ENCODE data around the gene CLCN7. TPM values are rescaled to one million over a fixed set of nuclear protein-coding genes. Genes with fewer than 3 reads are reported as not detected.

The CLCN7 gene
- total RNA-seq, 4 donors from 2014 or later: 50.3 to 144 (median 89.9) TPM

GRCh38 chr16:1401061-1401757 is 73.6 kb downstream of the CLCN7 start:
- Histone ChIP-seq H3K36me3 (peaks cover 30 to 41% of the 10 kb centered on the region in 2 donors), H3K4me3 (replicated peaks in 1 of 3) (no peak overlapping the region), H3K9me3 (no peaks in the 10 kb centered on the region), H3K4me1 (no peaks in the 10 kb centered on the region), H3K27ac (no peak overlapping the region), H3K27me3 (no peaks in the 10 kb centered on the region)
- no peak for DNase-seq
- TF ChIP-seq POLR2A (IDR thresholded peaks at IDR 0.05): no peak
- TF ChIP-seq CTCF (IDR thresholded peaks at IDR 0.05): no peak
- 86 to 95% methylated on average over 10 to 14 of the region's 29 CpGs for WGBS, 2 donors
- intact Hi-C loops (cut with DNase I): no loop called here

DNA sequence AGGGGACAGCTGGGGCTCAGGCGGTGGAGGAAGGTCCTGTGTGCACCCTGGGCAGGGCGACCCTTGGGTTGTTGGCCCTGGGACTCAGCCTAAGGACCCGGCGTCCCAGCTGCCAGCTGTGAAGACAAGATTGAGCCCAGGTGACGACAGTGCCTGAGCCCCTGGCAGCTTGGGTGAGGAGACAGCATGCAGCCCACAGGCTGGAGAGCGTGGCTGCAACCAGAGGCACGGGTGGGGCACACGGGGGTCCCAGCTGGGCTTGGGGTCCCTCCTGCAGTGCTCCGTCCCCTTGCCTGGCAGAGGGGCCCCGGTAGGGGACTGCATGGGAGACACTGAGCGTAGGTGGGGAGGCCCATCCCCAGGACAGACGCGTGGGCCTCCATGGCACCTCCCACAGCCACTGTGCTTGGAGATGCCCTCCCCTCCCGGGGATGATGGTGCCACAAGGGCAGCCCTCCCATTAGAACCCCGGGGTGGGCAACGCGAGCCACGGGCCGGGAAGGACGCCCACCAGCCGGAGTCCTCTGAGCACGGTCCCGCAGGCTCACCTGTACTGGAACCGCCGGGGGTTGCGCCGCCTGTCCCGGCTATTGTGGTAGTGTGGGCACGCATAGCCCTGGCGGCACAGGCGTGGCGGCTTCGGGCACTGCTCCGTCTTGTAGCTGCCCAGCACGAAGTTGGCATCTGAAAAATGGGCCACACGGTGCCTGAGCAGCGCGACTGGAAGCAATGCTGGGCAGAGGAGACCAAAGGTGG is 75.8 kb downstream of the CLCN7 start:
- Histone ChIP-seq H3K27me3 (no peaks in the 10 kb centered on the region), H3K4me1 (no peaks in the 10 kb centered on the region), H3K27ac (no peak overlapping the region), H3K36me3 (peaks cover 31 to 41% of the 10 kb centered on the region in 2 donors), H3K4me3 (replicated peaks in 1 of 3) (no peak overlapping the region), H3K9me3 (no peaks in the 10 kb centered on the region)
- intact Hi-C loops (cut with DNase I): no loop called here
- TF ChIP-seq CTCF (IDR thresholded peaks at IDR 0.05): no peak
- TF ChIP-seq POLR2A (IDR thresholded peaks at IDR 0.05): no peak
- 97% methylated on average over 15 to 33 of the region's 38 CpGs for WGBS, 2 donors
- DNase-seq: no peak

GRCh38 chr16:1398351-1398750 is 76.5 kb downstream of the CLCN7 start:
- Histone ChIP-seq H3K36me3 (peaks cover 38 to 48% of the 10 kb centered on the region in 2 donors), H3K27ac (no peak overlapping the region), H3K27me3 (no peaks in the 10 kb centered on the region), H3K4me3 (replicated peaks in 1 of 3) (no peak overlapping the region), H3K4me1 (no peaks in the 10 kb centered on the region), H3K9me3 (no peaks in the 10 kb centered on the region)
- intact Hi-C loops (cut with DNase I): no loop called here
- DNase-seq: no peak
- TF ChIP-seq CTCF (IDR thresholded peaks at IDR 0.05) (no peak), POLR2A (IDR thresholded peaks at IDR 0.05) (no peak)
- 97 to 98% methylated on average over 8 to 9 of the region's 9 CpGs for WGBS, 2 donors

DNA sequence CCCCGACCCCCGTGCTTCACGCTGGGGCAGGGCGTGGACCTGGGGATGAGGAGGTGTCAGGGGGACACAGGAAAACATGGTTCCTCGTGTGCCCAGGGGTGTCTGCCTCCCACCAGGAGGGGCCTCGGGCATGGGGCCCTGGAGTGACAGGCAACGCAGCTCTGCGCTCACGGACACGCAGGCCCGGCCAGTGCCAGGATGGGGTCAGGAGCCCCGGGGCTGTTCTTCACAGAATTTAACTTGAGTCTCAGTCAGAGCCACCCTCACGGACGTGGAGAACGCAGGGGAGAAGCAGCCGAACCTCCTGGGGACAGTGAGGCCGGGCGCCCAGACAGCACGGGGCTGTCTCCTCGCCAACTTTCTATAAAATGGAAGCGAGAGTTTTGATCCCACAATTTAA is 77.0 kb downstream of the CLCN7 start:
- no peak overlapping the region for H3K4me3 ChIP-seq (replicated peaks in 1 of 3)
- no peaks in the 10 kb centered on the region for H3K4me1 ChIP-seq
- no peak for DNase-seq
- H3K36me3 ChIP-seq: peaks cover 43 to 51% of the 10 kb centered on the region in 2 donors
- H3K9me3 ChIP-seq: no peaks in the 10 kb centered on the region
- H3K27me3 ChIP-seq: no peaks in the 10 kb centered on the region
- no peak for TF ChIP-seq CTCF (IDR thresholded peaks at IDR 0.05)
- TF ChIP-seq POLR2A (IDR thresholded peaks at IDR 0.05): no peak
- 94 to 95% methylated on average over 12 to 19 of the region's 21 CpGs for WGBS, 2 donors
- no peak overlapping the region for H3K27ac ChIP-seq
- intact Hi-C loops (cut with DNase I): no loop called here

- peaks cover 33 to 42% of the 10 kb centered on the region in 2 donors for H3K36me3 ChIP-seq
- WGBS, 2 donors: 95% methylated on average over 21 to 22 of the region's 22 CpGs
- intact Hi-C loops (cut with DNase I): no loop called here
Observed at GRCh38 chr16:1395444-1396031, 79.3 kb downstream of the CLCN7 start.

More at GRCh38 chr16:1395444-1396031, 79.3 kb downstream of the CLCN7 start:
- no peak overlapping the region for H3K4me3 ChIP-seq (replicated peaks in 1 of 3)
- H3K9me3 ChIP-seq: no peaks in the 10 kb centered on the region
- DNase-seq: no peak
- no peaks in the 10 kb centered on the region for H3K27me3 ChIP-seq
- no peaks in the 10 kb centered on the region for H3K4me1 ChIP-seq
- TF ChIP-seq CTCF (IDR thresholded peaks at IDR 0.05) (no peak), POLR2A (IDR thresholded peaks at IDR 0.05) (no peak)
- H3K27ac ChIP-seq: no peak overlapping the region

All from thyroid gland (tissue), 4 donors.